Heart right ventricle (tissue), 16 donors: ENCODE results near the gene BLVRA. TPM values are rescaled to one million over a fixed set of nuclear protein-coding genes. Genes with fewer than 3 reads are reported as not detected.
"Not testable (repeated sequence)": the region's sequence is repeated elsewhere in the genome, so short reads cannot be mapped to it uniquely, and the experiment has no call there.

ENCODE experiments used
- ATAC-seq, 8 donors: fragments of 200-7000 bp; cut with Tn5 transposase; one replicate each; pipeline ENCODE4 v1.9.1; 2020; ENCODE audit warnings: mild to moderate bottlenecking in 8 of 8, moderate library complexity in 8 of 8, moderate number of reproducible peaks in 1 of 8
- DNase-seq, 2 donors: peaks; one replicate each; pipeline ENCODE4 v3.0.0-alpha.2; 2020
- H3K27ac ChIP-seq, 10 donors: fragments of 200-600 bp; sonication (generic) in 2 of 10; one replicate each; pipeline versions ENCODE4 v1.5.0 to v1.8.0; 2020 to 2022; ENCODE audit warnings: mild to moderate bottlenecking in 3 of 10
- H3K27me3 ChIP-seq, 7 donors: fragments of 200-600 bp; one replicate each; pipeline ENCODE4 v1.8.0; 2021 to 2022; ENCODE audit warnings: mild to moderate bottlenecking in 2 of 7
- H3K36me3 ChIP-seq, 9 donors: fragments of 200-600 bp; sonication (generic) in 1 of 9; one replicate each; pipeline versions ENCODE4 v1.5.0 to v1.8.0; 2020 to 2022; ENCODE audit warnings: mild to moderate bottlenecking in 2 of 9
- H3K4me1 ChIP-seq, 9 donors: fragments of 200-600 bp; sonication (generic) in 1 of 9; one replicate each; pipeline versions ENCODE4 v1.5.0 to v1.8.0; 2020 to 2022; ENCODE audit warnings: mild to moderate bottlenecking in 4 of 9
- H3K4me3 ChIP-seq, 10 donors: fragments of 200-600 bp; sonication (generic) in 2 of 10; one replicate each; pipeline versions ENCODE4 v1.5.0 to v1.8.0; 2020 to 2022; ENCODE audit warnings: mild to moderate bottlenecking in 7 of 10, moderate library complexity in 2 of 10
- H3K9me3 ChIP-seq, 11 donors: fragments of 200-600 bp in 10 of 11; sonication (generic) in 2 of 11; one replicate each; pipeline versions ENCODE4 v1.5.0 to v1.8.0; 2013 to 2022; ENCODE audit warnings: mild to moderate bottlenecking in 2 of 11, control low read depth in 1 of 11, moderate library complexity in 1 of 11
- CTCF ChIP-seq, 9 donors: fragments of 200-600 bp; sonication (generic) in 2 of 9; IDR thresholded peaks; one replicate each; pipeline versions ENCODE4 v1.5.0 to v1.8.0; 2021 to 2022; ENCODE audit warnings: antibody characterized with exemption in 9 of 9, mild to moderate bottlenecking in 5 of 9, moderate library complexity in 1 of 9
- WGBS, 2 donors: extraction: QIAGEN DNeasy Blood & Tissue Kit; methylation state at CpG; one replicate each; pipeline ENCODE4 v1.1.7; 2013; ENCODE audit warnings: inconsistent platforms in 1 of 2; 5-methylcytosine and 5-hydroxymethylcytosine counted together
- intact Hi-C, 10 donors: fragments of 100-400 bp; cut with DNase I; formaldehyde crosslinking; loops; one replicate each; pipeline versions ENCODE4 v1.11.1 to v1.14.2; 2022
- polyA plus RNA-seq, 2 donors: library from polyadenylated mRNA; stranded (reverse); fragments of 200-250 nt; gene quantifications; one replicate each; pipeline ENCODE4 v1.2.3, GENCODE V29; 2013
- total RNA-seq, 10 donors: library from RNA; stranded (reverse); fragmentation: NEBNext Ultra II Directional in 3 of 10; extraction: Animal tissue kit (Norgen Biotek cat#: 25700) in 3 of 10; gene quantifications; one replicate each; pipeline versions ENCODE4 v1.2.1 to v1.2.4, GENCODE V29; 2021 to 2023
- donor health status: Arrhythmogenic right ventricular cardiomyopathy.
- donor health status: ischemic (EF 13 %, LVEDD 7.1; RV severe dilation, severe dysfunction).
- donor health status: healthy with polysubstance abuse.
- donor health status: DM: no; HTN: yes; CAD: no.
- donor health status: DM: no; HTN: no; CAD: no.
- donor health status: ischemic (EF 25% LVEDD 6.9; RV normal size, moderate dysfunction).
- donor health status: ischemic (EF 25% LVEDD 5.7; RV mildly dilated, moderate dysfunction).
- donor health status: healthy.
- donor health status: DM: yes; HTN: yes; CAD: no.
- donor health status: Ischemic cardiomyopathy.
- donor health status: ischemic (EF 35%, LVEDD 5.7; RV mildly dilated, moderate dysfunction).
- donor health status: nonischemic (EF 11% LVEDD 7.7; RV severe dilation, severe dysfunction).
- donor health status: DM: yes; HTN: yes; CAD: no.
- donor health status: PGD.
- donor health status: ischemic (EF 29% LVEDD 5.4; RV normal size, mild dysfunction).
- donor health status: nonischemic (EF 23%, LVEDD 6.1; RV moderate dilation, normal function).

The BLVRA gene
- total and polyA plus RNA-seq, 12 donors = 39.4 to 68.9 (median 46.1) TPM

- Histone ChIP-seq H3K27me3 (no peaks in the 10 kb centered on the region), H3K36me3 (peaks cover 0 to 31% (median 4%) of the 10 kb centered on the region in 9 donors), H3K9me3 (peaks cover 0 to 3% (median 0%) of the 10 kb centered on the region in 11 donors), H3K27ac (no peak overlapping the region), H3K4me3 (no peak overlapping the region), H3K4me1 (peaks cover 0 to 33% (median 6%) of the 10 kb centered on the region in 9 donors)
- DNase-seq (no peak), ATAC-seq (no peak)
- 90 to 92% methylated on average over 5 of the region's 5 CpGs for WGBS, 2 donors
- no peak for TF ChIP-seq CTCF (IDR thresholded peaks at IDR 0.05)
- intact Hi-C loops = no loop called here
Observed at GRCh38 chr7:43769281-43769680, 10.8 kb downstream of the BLVRA start.

- ATAC-seq (no peak), DNase-seq (no peak)
- Histone ChIP-seq H3K4me3 (no peak overlapping the region), H3K27me3 (no peaks in the 10 kb centered on the region), H3K36me3 (peaks cover 0 to 31% (median 4%) of the 10 kb centered on the region in 9 donors), H3K9me3 (peaks cover 0 to 8% (median 0%) of the 10 kb centered on the region in 11 donors), H3K27ac (no peak overlapping the region), H3K4me1 (peaks cover 0 to 27% (median 0%) of the 10 kb centered on the region in 9 donors)
- no peak for TF ChIP-seq CTCF (IDR thresholded peaks at IDR 0.05)
- intact Hi-C loops = no loop called here
- WGBS, 2 donors = 80 to 86% methylated on average over 10 of the region's 10 CpGs
Observed at GRCh38 chr7:43769791-43770465, 11.4 kb downstream of the BLVRA start.

- H3K27me3 ChIP-seq = no peaks in the 10 kb centered on the region
- H3K4me3 ChIP-seq = no peak overlapping the region
- H3K4me1 ChIP-seq = peaks cover 0 to 21% (median 0%) of the 10 kb centered on the region in 9 donors
- no peak overlapping the region for H3K27ac ChIP-seq
- peaks cover 0 to 13% (median 0%) of the 10 kb centered on the region in 11 donors for H3K9me3 ChIP-seq
- no peak for DNase-seq
- peaks cover 0 to 31% (median 4%) of the 10 kb centered on the region in 9 donors for H3K36me3 ChIP-seq
- 50 to 56% methylated on average over 3 of the region's 3 CpGs for WGBS, 2 donors
- intact Hi-C loops = no loop called here
- no peak for ATAC-seq
- TF ChIP-seq CTCF (IDR thresholded peaks at IDR 0.05) = no peak
Observed at GRCh38 chr7:43771128-43771527, 12.6 kb downstream of the BLVRA start.

- Histone ChIP-seq H3K27me3 (no peaks in the 10 kb centered on the region), H3K36me3 (peaks cover 0 to 31% (median 4%) of the 10 kb centered on the region in 9 donors), H3K4me3 (no peak overlapping the region), H3K9me3 (peaks cover 0 to 13% (median 0%) of the 10 kb centered on the region in 11 donors), H3K27ac (no peak overlapping the region), H3K4me1 (peaks cover 0 to 17% (median 0%) of the 10 kb centered on the region in 9 donors)
- intact Hi-C loops = no loop called here
- DNase-seq (no peak), ATAC-seq (no peak)
- 83 to 87% methylated on average over 3 of the region's 3 CpGs for WGBS, 2 donors
- TF ChIP-seq CTCF (IDR thresholded peaks at IDR 0.05) = no peak
Observed at GRCh38 chr7:43771573-43771972, 13.1 kb downstream of the BLVRA start.

GRCh38 chr7:43773268-43773667 is 14.8 kb downstream of the BLVRA start:
- not testable (repeated sequence) for ATAC-seq

GRCh38 chr7:43775255-43775654 is 16.8 kb downstream of the BLVRA start:
- H3K4me3 ChIP-seq, intact Hi-C loops, H3K27ac ChIP-seq, H3K27me3 ChIP-seq, ATAC-seq, H3K4me1 ChIP-seq, DNase-seq: not testable (repeated sequence)
- 96 to 97% methylated on average over 1 to 2 of the region's 2 CpGs for WGBS, 2 donors
- Histone ChIP-seq H3K9me3 (peaks cover 0 to 13% (median 0%) of the 10 kb centered on the region in 11 donors), H3K36me3 (peaks cover 0 to 36% (median 4%) of the 10 kb centered on the region in 9 donors)

More at GRCh38 chr7:43773268-43773667, 14.8 kb downstream of the BLVRA start:
- Histone ChIP-seq H3K9me3 (peaks cover 0 to 13% (median 0%) of the 10 kb centered on the region in 11 donors), H3K36me3 (peaks cover 0 to 26% (median 4%) of the 10 kb centered on the region in 9 donors), H3K4me1 (peaks cover 0 to 11% (median 0%) of the 10 kb centered on the region in 9 donors)
- H3K4me3 ChIP-seq, DNase-seq, intact Hi-C loops, H3K27me3 ChIP-seq, H3K27ac ChIP-seq: not testable (repeated sequence)
- 94 to 96% methylated on average over 4 of the region's 6 CpGs for WGBS, 2 donors

- H3K4me1 ChIP-seq = peaks cover 0 to 32% (median 0%) of the 10 kb centered on the region in 9 donors
- WGBS, 2 donors = 95% methylated on average over 15 of the region's 18 CpGs
- H3K27ac ChIP-seq, H3K4me3 ChIP-seq, H3K27me3 ChIP-seq, ATAC-seq, DNase-seq, intact Hi-C loops: not testable (repeated sequence)
- peaks cover 0 to 13% (median 0%) of the 10 kb centered on the region in 11 donors for H3K9me3 ChIP-seq
- peaks cover 0 to 14% (median 0%) of the 10 kb centered on the region in 9 donors for H3K36me3 ChIP-seq
Observed at GRCh38 chr7:43778293-43779044, 20.0 kb downstream of the BLVRA start.
